Hindlimb muscle (tissue), 1 donor: Measurements from ENCODE around the gene IQSEC3. TPM values are rescaled to one million over a fixed set of nuclear protein-coding genes. Genes with fewer than 3 reads are reported as not detected.
A peak's percentile ranks its signal among the peaks of the same experiment; 100 is the strongest.
"Not testable (repeated sequence)": the region's sequence is repeated elsewhere in the genome, so short reads cannot be mapped to it uniquely, and the experiment has no call there.

Source experiments
- DNase-seq: peaks from one replicate; pipeline ENCODE4 v3.0.0-alpha.2; 2013
- polyA plus RNA-seq: library from polyadenylated mRNA; unstranded; fragments of 120-200 nt; gene quantifications from one replicate; pipeline ENCODE4 v1.2.1, GENCODE V29; 2013; ENCODE audit not compliant: insufficient read length

IQSEC3 gene
- polyA plus RNA-seq, 1 donor = 2.9 TPM

DNA sequence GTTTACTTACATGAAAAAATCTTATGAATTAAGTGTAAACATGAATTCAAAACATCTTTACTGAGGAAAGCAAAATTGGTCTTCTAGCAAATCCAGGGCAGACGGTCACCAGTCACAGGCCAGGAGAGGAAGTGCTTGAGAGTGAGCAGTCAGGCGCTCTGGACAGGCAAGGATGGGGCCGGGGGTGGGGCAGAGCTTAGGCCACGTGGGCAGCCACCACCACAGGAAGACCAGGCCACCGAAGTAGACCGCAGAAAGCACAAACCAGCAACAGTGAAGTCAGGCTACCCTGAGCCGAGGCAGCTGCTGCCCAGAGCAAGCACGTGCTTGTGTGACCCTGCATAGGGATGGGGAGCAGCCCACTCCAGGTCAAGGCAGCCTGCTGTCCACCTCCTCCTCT, 113.9 kb downstream of the IQSEC3 start:
- peak; percentile 32 for DNase-seq

DNA sequence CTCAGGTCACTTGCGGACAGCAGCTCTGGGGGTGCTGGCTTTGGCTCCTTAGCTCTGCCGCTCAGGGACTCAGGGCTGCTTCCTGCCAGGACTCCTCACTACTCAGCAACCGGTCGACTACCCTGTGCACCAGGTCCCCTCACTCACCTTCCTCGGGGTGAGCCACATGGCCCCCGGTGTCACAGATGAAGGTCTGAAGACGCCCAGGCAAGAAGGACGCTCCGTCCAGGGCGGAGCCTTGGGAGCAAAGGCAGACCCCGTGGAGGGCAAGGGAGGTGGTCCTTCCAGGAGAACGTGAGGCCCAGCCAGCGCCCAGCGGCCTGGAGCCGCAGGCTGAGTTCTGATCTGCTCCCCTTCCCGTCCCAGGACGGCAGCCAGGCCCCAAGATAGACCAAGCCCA, 115.4 kb downstream of the IQSEC3 start:
- no peak for DNase-seq

DNA sequence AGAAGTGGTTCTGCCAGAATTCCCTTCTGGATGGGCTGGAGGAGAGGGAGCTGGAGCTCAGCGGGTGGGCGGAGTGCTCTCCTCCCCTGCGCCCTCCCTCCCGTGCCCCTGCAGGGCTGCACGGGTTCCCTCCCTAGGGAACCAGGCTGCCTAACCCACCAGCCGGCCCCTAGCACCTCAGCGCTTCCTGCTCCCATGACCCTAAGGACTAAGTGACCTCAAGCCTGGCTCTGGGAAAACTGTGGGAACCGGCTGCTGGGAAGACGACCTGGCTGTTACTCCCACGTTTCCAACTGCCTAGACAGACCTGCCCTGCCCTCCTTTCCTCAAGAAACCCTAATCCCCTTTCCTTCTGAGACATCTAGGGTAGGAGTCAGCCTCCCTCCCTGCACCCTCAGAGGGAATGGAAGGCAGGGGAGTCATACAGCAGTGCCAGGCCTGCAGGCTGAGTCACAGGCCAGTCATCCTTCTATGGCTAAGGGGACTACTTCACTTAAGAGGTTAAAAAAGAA, 115.9 kb downstream of the IQSEC3 start:
- no peak for DNase-seq

DNA sequence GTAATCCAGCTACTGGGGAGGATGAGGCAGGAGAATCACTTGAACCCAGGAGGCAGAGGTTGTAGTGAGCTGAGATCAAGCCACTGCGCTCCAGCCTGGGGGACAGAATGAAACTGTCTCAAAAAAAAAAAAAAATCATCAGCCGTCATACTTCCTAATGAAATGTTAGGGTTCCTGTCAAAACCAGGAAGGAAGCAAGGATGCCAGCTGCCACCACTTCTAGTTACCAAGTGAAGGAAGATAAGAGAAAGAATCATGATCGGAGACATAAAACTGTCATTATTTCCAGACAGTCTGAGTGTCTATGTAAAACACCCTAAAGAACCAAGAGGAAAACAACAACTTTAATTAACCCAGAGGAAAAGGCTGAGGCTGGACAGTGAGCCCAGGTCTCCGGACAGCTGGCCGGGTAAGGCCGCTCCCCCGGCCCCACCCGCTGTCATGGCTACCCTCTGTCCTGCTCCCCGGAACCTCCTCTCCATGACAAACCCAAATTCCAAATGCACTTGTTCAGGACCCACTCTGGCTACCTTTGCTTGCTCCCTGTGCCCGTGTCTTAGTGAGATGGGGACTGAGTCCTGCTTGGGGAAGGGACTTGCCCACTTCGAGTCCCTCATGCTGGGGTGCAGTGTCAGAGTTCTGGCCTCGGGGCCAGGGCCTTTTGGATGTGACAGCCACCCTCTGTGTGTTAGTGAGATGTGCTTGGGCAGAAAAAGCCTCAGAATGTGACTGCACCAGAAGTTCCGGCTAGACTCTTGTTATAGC, 118.4 kb downstream of the IQSEC3 start:
- no peak for DNase-seq

DNA sequence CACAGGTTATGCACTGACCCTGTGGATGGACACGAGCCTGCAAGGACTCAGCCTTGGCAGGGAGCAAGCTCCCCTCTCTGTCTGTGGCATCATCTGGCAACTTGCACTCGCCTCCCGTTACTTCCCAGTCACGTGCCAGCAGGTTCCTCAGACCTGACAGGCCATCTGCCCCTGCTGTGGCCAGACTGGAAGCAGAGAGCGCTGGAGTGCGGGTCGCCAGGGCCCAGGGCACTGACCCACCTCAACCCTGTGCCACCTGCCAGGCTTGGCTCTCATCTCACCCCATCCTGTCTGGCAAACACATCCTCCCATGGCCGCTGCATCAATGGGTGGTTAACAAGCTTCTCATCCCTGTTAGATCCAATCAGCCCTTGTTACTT, 119.0 kb downstream of the IQSEC3 start:
- DNase-seq = no peak

DNA sequence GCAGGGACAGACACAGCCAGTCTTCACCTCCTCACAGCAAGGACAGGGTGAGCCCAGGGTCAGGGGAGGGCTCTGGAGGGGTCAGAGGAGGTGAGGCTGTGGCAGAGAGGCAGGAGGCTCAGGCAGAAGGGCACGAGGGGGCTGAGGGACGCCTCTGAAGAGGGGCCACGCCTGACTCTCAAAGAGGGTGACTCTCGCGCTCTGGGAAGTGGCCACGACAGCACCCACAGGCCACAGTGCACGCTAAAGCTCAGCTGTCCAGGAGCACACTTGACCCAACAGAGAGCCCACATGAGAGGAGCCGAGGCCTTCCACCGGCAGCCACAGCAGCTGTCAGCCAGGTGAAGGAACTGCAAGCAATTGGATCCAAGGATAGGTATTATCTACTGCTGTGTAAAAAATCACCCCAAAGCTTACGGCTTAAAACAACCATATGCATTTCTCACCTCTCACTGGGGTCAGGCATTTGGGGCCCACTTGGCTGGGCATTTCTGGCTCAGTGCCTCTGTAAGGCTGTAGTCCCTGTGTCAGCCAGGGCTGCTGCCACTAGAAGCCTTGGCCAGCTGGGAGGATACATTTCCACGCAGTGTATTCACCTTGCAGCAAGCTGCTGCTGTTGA, 119.5 kb downstream of the IQSEC3 start:
- DNase-seq = no peak

DNA sequence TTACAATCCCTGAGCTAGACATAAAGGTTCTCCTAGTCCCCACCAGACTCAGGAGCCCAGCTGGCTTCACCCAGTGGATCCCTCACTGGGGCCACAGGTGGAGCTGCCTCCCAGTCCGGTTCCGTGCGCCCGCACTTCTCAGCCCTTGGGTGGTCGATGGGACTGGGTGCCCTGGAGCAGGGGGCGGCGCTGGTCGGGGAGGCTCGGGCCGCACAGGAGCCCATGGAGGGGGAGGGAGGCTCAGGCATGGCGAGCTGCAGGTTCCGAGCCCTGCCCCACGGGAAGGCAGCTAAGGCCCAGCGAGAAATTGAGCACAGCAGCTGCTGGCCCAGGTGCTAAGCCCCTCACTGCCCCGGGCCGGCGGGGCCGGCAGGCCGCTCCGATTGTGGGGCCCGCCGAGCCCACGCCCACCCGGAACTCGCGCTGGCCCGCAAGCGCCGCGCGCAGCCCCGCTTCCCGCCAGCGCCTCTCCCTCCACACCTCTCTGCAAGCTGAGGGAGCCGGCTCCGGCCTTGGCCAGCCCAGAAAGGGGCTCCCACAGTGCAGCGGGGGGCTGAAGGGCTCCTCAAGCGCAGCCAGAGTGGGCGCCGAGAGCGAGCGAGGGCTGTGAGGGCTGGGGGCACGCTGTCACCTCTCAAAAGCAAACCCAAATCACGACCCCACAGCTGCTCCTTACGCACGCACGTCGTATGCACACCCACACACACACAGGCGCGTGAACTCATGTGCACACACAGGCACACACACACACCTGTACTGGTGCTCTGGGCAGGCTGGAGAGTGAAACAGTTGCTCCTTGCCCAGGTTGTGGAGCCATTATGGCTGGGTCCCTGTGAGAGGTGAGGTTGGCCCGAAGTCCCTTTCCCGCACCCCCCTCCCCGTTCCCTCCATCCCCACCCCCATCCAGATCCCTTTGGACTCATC, 121.7 kb downstream of the IQSEC3 start:
- not testable (repeated sequence) for DNase-seq

DNA sequence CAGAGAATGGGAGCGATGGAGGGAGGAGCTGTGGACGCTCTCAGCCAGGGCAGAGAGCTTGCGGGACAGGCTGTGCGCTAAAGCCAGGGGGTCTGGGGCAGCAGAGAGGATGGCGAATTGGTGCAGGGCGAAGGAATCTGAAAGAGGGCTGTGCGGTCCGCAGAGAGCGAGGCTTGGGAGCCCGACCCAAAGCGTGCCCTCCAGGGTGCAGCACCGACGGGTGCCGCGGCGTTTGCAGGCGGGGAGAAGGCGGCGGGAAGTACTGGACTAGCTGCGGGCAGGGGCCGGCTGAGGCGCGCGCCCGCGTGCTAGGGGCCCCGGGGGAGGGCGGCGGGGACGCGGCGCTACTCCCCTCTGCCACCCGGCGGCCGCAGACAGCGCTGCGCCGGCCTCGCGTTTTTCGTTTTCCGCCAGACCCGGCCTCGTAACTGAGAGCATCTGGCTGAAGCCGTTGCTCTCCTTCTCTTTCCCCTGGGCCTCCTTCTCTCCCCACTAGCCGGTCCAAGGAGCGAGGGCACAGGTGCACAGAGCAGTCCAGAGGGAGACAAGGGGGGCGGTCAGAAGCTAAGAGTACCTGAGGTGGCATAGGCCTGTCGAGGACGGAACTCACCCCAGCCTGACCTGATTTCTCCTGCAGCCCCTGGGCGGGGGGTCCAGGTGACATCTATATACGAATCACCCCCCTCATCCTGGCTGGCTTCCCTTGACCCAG, 122.5 kb downstream of the IQSEC3 start:
- peak; percentile 82 for DNase-seq

DNA sequence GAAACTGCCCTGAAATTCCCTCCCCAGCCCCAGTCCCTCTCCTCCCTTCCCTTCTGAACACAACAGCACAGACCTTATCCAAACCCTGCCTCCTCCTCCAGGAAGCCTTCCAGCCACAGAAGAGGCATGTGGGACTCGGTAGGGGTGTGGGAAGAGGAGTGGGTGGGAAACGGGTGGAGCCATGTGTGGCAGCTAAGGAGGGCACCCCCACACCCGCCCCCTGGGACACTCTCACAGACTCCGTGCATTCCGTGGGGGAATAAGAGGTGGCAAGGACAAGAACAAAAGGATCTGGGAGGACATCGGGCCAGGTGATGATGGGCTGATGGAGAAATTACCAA, 123.0 kb downstream of the IQSEC3 start:
- no peak for DNase-seq

DNA sequence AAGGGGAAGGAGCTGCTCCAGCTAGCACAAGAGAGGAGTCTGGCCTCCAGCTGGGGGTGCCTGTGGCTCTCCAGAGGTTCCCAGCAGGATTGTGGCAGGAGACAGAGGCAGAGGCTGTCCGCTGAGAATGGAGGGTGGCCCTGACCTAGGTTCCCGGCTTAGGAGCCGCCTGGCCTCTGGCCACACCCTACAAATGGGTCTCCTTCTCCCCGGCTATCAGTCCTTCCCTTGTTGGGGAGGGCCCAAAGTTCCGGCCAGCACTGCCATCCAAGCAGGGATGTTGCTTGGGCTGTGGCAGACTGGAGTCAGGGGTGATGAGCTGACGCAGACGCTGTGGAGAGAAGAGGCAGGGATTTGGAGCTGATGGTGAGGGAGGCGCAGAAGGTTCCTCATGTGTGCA, 124.3 kb downstream of the IQSEC3 start:
- no peak for DNase-seq

DNA sequence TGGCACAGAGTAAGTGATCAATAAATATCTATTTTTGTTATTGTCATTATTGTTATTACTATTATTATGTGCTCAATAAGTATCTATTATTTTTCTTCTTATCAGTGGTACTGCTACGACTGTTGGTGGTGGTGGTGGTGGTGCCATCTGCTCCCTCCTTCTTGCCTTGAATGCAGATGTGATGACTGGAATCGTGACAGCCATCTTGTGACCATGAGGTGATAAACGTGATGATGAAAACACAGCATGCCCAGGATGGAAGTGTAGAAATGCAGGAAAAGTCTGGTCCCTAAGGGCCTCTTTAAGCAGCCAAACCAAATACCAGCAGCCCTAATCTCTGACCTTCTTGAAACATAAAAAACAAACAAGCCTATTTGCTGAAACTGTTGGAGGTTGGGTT, 125.0 kb downstream of the IQSEC3 start:
- DNase-seq = no peak

DNA sequence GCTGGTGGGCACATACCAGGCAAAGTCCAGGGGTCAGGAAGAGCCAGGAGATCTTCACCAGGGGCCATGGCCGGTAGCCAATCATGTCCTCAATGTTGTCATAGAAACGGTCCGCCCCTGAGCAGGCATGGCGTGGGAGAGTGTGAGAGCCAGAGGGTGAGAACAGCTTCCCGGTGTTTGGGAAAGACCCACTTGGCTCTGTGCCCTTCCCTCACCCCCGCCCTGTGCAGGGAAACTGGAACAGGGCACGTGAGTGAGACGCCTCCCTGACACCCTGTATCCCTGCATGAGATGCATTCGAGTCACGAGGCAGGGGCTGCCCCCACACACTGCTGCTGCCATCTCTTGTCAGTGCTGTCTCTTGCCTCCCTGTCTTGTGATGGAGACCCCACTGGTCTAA, 126.7 kb downstream of the IQSEC3 start:
- no peak for DNase-seq

DNA sequence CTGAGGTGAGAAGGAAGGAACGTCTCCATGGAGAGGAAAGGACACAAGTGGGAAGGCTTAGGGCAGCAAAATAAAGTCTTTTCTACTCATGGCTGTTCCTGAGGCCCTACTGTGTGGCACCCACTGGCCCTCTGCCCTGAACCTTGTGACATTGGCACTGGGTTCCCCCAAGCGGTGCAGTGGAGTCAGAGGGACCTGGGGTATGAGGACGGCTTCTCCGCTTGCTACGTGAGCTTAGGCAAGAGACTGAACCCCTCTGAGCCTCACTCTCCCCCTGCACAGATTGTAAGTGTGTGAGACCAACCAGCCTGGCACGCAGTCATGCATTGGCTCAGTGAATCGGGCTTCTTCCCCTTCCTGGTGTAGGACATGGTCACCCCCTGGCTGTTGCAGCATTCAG, 127.7 kb downstream of the IQSEC3 start:
- no peak for DNase-seq

DNA sequence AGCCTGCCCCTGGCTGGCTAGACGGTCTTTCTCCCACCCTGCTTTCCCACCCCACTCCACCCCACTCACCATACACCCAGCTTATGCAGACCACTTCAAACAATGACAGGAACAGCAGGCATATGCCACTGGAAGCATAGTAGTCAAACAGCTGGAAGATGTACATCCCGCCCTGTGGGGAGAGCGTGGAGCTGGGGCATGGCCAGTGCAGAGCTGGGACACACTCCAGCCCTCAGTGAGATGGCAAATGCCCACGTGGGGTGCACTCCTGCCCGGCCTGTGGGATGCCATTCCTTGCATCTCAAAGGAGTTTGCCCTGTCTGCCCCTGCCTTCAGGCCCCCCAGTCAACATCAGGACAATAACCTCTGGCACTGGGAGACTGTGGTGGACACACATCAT, 128.6 kb downstream of the IQSEC3 start:
- DNase-seq = no peak

DNA sequence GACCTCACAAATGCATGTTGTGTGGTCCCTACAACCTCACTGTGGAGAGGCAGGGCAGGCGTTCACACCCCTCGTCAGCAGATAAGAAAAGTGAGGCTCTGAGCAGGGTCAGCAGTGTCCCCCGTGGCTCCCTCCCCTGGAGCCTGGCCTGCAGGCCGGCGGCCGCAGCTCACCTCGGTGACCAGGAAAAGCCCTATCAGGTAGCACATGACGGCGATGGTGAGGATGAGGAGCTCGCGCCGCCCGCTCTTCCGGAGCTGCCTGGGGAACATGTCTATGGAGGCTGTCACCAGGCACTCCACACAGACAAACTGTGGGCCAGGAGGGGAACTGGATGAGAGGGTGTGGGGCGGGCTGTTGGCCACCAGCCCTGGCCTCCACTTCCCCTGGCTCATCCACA, 129.4 kb downstream of the IQSEC3 start:
- no peak for DNase-seq

DNA sequence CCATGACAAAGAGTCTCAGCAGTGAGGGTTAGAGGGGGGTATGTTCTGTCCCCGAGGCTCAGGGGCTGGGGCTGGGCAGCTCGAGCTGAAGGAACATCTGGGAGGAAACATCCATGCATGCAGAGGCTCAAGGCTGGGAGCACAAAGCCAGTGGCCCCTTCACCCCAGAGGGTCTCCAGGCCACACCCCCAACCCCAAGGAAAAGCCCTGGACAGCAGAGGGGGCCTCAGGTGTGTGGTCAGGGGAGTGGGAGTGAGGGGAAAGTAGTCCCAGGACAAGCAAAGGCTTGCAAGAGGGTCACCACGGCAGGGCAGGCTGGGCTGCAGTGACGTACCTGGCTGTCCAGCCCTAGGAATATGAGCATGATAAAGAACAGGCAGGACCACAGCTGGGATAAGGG, 129.9 kb downstream of the IQSEC3 start:
- DNase-seq = no peak

DNA sequence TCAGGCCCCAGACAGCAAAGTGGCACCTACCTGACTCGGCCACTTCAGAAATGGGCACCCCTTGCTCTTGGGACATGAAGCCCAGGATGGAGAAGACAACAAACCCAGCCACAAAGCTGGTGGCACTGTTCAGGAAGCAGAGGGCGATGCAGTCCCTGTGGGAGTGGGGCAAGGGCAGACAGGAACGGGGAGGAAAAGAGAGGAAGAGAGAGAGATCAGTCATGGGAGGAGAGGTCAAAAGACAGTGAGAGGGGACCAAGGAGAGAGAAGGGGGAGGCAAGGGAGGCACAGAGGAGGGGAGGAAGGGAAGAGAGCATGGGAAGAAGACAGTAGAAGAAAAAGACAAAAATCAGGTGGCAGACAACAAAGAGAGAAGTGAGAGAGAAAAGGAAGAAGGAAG, 130.8 kb downstream of the IQSEC3 start:
- DNase-seq = no peak

DNA sequence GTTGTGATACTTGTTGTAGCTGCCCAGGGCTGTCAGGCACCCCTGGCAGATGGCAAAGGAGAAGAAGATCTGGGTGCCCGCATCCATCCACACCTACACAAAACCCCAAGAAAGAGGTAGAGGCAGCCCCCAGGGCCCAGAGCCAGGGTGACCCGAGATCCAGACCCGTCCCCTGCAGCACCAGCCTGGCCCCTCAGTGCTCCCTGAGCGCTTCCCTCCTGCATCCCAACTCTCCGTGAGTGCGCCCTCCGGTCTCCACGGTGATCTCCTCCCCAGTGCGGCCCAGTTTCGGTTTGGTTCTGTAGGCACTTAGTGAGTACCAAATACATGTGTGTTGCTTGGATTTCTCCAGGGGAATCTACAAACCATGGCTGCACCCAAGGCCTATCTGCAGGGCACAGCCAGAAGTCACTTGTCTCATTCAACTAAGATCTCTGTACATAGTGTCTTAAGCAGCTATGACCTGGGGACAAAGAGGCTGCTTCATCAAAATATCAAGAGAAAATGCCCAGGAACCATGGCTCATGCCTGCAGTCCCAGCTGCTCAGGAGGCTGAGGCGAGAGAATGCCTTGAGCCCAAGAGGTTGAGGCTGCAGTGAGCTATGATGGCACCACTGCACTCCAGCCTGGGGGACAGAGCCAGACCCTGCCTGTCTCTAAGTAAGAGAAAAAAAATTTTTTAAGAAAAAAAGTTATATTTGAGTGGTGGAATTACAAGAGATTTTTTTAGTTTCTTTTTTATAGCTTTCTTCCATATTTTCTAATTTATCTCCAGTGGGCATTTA, 131.5 kb downstream of the IQSEC3 start:
- DNase-seq = no peak

DNA sequence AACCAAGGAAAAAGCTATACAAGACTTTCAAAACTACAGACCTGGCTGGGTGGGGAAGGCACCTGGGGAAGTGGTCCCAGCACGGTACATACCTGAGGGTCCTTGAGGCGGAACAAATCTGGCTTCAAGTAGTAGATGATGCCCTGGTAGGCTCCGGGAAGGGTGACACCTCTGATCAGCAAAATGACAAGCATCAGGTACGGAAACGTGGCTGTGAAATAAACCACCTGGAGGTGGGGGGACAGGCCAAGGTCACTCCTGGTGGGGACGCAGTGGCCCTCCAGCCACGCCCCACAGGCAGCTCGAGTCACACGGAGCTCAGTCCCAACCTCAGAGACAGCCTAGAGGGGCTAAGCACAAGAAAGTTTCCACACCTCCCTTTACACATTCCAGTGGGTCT, 132.1 kb downstream of the IQSEC3 start:
- DNase-seq = no peak

DNA sequence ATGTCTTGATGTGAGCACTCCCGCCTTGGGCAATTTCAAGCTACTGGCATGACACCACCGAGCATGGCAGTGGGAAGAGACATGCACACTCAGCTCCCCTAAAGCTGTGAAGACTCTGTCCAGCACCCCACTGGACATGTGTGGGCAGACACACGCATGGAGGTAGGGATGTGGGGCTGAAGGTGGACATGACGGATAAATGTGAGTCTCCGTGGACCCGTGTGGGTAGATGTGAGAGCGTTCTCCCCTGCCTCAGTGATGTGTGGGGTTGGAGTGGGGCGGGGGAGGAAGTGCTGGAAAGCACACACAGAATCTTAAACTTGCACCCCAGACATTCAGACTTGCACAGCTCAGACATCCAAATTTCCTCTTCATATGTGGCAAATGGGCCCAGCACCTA, 134.8 kb downstream of the IQSEC3 start:
- no peak for DNase-seq

DNA sequence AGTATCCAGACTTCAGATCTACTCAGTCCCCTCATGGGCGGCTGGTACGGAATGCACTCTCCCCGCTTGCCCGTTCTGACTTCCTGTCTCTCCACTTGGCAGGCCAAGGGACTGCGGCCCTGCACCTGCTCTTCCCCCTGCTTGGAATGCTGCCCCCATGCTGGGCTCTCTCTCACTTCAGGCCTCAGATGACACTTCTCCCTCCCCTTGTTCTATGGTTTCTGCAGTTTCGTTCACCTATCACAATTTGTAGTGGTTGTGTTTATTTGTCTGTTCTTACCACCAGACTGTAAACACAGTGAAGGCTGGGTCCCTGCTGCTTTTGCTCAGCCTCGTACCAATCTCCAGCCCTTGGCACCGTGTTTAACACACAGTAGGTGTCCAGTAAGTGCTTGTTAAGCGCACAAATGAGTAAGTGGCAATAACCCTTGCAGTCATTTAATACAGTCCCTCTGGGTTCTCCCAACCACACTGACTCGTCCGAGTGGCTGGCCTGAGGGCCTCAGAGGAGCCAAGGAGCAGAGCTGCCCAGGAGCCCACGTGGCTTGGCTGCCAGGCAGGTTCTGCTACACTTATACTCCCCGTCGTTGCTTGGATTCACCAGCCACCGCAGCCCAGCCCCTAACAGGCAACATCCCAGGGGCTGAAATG, 135.6 kb downstream of the IQSEC3 start:
- no peak for DNase-seq
